HG03521 (cell line): Measurements from ENCODE around the gene SH2D2A.
"Not testable (repeated sequence)": the region's sequence is repeated elsewhere in the genome, so short reads cannot be mapped to it uniquely, and the experiment has no call there.

Experiments used
- ATAC-seq: cut with Tn5 transposase; IDR thresholded peaks from one replicate; pipeline ENCODE4 v1.9.1; 2021; ENCODE audit warnings: mild to moderate bottlenecking, moderate library complexity; ENCODE audit not compliant: unreplicated experiment

The SH2D2A gene

GRCh38 chr1:156775799-156776198, 40.8 kb downstream of the SH2D2A start:
- no peak for ATAC-seq

DNA sequence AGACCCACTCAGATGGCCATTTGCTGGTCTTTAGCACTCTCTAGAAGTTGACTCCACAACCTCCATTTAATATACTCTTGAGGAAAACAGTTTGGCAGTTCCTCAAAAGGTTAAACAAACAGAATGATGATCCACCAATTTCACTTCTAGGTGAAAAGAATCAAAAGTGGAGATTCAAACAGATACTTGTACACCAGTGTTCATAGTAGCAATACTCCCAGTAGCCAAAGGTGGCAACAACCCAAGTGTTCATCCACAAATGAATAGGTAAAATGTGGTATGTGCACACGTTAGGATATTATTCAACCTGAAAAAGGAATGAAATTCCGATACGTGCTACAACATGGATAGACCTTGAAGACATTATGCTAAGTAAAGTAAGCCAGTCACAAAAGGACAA, 43.0 kb downstream of the SH2D2A start:
- ATAC-seq = no peak

- no peak for ATAC-seq
These were observed 43.7 kb downstream of the SH2D2A start for GRCh38 chr1:156772728-156773497.

GRCh38 chr1:156772222-156772621, 44.4 kb downstream of the SH2D2A start:
- ATAC-seq = no peak

DNA sequence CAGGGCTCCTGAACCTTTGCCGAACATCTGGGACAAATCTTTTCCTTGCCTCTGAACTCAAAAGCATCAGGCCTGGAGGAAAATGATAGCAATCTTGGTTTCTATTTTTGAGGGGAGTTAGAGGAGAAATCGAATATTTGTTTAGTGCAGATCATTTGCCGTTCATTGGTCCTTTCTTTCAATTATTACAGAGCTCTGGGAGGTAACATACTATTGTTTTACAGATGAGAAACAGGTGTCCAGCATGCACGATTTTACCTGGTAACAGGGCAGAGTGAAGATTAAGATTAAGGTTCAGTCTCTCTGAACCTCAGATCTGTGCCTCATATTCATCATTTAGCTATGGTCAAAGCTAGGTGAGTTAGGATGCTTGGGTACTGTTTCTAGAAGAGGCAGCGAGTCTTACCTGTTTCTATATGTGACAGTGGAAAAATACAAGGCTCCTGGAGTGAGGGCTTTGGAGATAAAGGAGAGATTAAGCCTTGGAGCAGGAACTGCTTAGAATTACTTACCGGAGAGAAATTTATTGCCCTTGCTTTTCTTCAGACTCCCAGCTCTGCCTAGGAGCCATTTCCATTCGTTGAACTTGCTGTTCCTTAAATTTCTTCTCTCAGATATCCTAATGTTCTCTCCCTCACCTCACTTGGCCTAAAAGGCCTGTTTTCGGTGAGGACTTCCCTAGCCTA, 47.9 kb downstream of the SH2D2A start:
- ATAC-seq = no peak

- no peak for ATAC-seq
These were observed 48.6 kb downstream of the SH2D2A start for GRCh38 chr1:156767879-156768604.

DNA sequence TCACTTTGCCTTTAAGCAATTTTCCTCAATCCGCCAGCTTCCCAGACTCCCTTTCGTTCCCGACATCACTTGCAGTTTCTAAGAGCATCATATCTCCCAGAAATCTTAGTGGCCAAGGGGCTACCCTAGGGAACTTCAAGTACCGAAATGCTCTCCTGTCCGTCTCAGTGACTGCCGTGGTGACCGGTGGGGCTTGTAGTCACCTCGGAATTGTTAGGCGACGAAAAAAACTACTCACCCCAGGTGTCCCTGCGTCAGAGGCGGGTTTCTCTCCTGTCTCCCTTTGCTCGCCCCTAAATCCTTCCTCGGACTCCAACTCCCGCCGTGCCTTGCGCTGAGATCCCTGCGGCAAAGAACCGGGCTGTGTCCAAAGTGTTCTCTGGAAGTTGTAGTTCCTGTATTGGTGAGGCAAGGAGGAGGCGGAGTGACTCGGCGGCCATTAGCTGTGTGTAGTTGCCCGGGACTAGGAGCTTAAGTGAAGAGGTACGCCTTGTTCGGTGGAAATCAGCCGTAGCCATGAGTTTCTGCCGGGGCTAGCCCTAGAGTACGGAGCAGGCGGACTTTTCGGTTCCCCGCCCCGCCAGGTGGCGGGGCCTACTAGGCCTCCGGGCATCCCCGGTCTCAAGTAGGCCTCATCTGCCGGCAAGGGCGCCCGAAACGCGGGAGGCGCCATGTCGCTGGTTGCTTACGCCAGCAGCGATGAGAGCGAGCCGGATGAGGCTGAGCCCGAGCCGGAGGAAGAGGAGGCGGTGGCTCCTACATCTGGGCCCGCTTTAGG, 49.4 kb downstream of the SH2D2A start, which contains the start of gene PRCC:
Gene PRCC, plus strand, starts transcription at position 435 of the 778 bp plus-strand sequence. Its CDS starts 237 bp downstream, at position 672.
- ATAC-seq = peak; percentile 95

- ATAC-seq = peak; percentile 5
These were observed 50.1 kb downstream of the SH2D2A start for GRCh38 chr1:156766298-156767100.

DNA sequence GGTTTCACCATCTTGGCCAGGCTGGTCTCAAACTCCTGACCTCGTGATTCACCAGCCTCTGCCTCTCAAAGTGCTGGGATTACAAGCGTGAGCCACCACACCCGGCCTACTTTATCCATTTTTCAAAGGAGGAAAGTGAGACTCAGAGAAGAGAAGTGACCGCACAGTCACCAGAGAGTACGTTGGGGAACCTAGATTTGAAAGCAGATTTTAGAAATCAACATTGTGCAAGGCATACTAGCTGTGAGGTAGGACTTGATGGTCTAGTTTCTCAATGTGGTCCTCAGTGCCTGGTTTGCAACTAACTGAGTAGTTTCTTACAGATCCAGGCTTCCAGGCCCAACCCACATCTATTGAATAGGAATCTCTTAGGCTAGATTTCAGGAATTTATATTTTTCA, 51.0 kb downstream of the SH2D2A start:
- no peak for ATAC-seq

DNA sequence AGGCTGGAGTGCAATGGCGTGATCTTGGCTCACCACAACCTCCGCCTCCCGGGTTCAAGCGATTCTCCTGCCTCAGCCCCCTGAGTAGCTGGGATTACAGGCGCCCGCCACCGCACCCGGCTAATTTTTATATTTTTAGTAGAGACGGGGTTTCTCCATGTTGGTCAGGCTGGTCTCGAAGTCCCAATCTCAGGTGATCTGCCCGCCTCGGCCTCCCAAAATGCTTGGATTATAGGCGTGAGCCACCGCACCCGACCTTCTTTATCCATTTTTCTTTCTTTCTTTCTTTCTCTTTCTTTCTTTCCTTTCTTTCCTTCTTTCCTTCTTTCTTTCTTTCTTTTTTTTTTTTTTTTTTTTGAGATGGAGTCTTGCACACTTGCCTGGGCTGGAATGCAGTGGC, 51.5 kb downstream of the SH2D2A start:
- ATAC-seq = not testable (repeated sequence)

DNA sequence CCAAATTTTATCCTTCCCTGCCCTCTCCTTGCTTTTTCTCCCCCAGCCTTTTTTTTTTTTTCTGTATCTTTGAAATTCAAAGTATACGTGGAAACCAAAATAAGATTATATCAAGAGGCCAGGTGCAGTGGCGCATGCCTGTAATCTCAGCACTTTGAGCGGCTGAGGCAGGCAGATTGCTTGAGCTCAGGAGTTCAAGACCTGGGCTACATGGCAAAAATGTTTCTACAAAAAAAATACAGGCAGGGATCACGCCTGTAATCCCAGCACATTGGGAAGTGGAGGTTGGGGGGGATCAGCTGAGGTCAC, 55.9 kb downstream of the SH2D2A start:
- no peak for ATAC-seq

DNA sequence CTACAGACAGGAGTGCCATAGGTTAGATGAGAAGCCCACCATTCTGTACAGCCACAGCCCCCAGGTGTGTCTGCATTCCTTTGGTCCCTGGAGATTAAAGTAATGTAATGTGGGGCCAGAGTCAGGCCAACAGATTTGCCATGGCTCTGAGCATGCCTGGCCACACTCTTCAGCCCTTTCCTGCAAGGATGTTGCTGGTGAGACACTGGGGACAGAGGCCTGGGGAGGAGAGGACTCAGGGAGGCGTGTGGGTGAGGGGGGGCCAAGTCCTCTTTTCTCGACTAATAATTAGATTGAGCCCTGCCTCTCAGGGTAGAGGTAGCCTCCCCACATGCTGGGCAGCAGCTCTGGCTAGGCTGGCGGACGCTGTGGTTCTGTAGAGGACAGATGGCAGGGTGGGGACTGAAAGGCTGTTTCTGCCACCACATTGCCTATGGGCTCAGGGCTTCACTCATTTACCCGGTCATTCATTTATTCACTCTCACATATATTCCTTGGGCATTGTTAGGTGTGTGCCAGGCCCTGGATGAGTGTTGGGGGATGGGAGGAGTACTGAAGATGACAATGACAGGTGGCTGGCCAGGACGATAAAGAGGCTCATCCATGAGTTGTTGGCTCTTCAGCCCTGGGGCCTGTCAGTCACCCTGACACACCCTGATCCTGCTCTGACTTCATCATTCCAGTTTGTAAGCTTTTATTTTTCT, 56.4 kb downstream of the SH2D2A start:
- ATAC-seq = no peak

GRCh38 chr1:156757572-156758253, 58.9 kb downstream of the SH2D2A start:
- not testable (repeated sequence) for ATAC-seq

GRCh38 chr1:156756355-156756754, 60.3 kb downstream of the SH2D2A start:
- ATAC-seq = no peak
